ENCODE results near the gene SMOC2.

DNA sequence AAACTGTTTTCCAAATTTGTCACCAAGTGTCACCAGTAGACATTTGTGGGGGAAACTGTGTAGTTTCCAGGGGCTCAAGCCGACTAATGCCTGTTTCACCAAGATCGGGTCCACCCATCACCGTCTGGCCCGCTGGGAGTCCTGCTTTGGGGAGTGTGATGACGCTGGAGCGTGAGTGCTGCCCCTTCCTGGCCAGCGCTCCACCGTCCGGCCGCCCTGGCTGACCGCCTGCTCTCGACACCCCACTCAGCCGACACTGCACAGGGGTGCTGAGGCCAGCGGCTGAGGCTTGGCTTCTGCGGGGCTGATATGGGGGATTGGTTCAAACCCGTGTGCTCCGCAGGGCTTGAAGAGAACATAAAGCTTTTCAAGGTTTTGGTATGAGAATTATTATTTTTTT is 160.1 kb downstream of the SMOC2 start:
- TF ChIP-seq, protein P1, sequence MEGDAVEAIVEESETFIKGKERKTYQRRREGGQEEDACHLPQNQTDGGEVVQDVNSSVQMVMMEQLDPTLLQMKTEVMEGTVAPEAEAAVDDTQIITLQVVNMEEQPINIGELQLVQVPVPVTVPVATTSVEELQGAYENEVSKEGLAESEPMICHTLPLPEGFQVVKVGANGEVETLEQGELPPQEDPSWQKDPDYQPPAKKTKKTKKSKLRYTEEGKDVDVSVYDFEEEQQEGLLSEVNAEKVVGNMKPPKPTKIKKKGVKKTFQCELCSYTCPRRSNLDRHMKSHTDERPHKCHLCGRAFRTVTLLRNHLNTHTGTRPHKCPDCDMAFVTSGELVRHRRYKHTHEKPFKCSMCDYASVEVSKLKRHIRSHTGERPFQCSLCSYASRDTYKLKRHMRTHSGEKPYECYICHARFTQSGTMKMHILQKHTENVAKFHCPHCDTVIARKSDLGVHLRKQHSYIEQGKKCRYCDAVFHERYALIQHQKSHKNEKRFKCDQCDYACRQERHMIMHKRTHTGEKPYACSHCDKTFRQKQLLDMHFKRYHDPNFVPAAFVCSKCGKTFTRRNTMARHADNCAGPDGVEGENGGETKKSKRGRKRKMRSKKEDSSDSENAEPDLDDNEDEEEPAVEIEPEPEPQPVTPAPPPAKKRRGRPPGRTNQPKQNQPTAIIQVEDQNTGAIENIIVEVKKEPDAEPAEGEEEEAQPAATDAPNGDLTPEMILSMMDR (optimal IDR thresholded peaks at IDR 0.05 in 1 of 3, IDR thresholded peaks at IDR 0.05 in 1 of 3, conservative IDR thresholded peaks at IDR 0.05 in 1 of 3; ENCODE audit: extremely low read depth in 1 of 3, insufficient read depth in 2 of 3, low read length in 3 of 3) = no peak
- TF ChIP-seq EZH2 (IDR thresholded peaks at IDR 0.05; ENCODE audit: low read length) = no peak
